ENCODE data around the gene PGF.

The PGF gene

DNA sequence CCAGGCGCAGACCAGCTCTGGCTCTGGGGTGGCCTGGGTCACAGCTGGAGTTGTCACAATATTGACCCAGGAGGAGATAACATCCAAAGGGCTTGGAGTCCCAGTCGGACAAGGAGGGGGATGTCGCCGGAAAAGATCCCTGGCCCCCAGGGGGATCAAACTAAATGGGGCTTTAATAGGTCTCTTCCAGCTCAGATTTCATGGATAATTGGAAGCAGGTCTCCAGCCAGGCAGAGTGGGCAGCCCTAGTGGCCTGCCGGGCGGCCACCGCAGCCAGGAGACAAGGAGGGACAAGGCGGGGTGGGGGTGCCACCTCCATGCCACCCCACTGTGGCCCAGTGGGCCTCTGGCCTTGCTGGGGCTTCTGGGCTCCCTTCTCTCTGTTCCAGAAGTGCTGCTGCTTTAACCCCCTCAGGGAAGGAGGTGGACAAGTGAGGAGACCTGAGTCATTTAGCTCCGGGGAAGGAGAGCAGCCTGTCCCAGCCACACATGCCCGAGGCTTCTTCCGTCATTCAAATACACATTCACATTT, 23.1 kb upstream of the PGF start:
- no peak for DNase-seq (ENCODE audit: low read depth in 2 of 2)

DNA sequence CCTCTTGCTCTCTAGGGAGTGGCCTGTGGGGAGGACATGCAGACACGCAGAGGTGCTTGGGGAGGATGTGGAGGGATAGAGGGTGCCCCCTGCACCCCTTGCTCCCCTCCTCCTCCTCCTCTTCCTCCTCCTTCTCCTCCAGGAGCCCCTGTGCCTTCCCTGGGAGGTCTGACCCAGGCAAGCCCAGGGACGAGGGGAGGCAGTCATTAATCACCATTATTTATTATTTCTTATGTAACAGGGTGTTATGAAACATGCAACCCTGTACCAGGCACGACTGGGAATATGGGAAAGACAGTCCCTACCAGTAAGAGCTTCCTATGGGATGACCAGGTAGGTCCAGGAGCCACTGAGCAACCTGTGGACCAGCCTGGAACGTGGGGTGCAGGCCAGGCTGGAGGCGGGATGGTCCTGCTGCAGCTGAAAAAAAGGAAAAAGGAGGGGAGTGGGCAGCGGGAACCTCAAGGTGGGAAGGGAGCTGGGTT, 22.5 kb upstream of the PGF start:
- no peak for DNase-seq (ENCODE audit: low read depth in 2 of 2)

DNA sequence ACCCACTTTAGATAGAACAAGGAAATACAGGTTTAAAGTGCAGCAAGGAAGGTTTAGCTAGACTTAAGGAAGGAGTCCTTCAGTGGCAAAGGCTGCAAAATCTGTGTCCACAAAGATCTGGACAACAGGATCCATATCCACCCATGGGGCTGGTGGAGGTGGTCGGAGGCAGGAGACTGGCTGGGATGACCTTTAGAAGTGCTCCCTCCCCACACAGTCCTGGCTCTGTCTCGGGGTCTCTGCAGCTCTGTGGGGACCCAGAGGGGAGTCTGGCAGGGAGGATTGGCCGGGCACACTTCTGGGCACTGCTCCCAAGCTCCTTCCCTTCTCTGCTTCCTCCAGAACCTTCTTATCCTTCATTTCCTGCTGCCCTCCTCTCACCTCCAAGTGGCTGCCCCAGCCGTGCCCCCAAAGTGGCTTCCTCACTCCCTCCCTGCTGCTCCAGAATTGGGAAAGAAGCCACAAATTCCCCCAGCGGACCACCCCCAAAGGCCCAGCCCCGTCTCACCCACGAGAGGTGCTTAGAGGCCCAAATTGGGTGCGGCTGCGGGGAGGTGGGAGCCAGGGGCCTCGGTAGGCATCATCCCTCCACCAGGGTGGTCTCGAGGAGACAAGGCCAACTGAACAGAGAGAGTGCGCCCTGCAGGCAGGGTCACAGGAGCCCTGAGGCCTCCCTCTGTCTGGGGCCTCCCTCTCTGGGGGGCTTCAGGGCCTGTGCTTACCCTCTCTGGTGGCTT, 21.9 kb upstream of the PGF start:
- no peak for DNase-seq (ENCODE audit: low read depth in 2 of 2)

DNA sequence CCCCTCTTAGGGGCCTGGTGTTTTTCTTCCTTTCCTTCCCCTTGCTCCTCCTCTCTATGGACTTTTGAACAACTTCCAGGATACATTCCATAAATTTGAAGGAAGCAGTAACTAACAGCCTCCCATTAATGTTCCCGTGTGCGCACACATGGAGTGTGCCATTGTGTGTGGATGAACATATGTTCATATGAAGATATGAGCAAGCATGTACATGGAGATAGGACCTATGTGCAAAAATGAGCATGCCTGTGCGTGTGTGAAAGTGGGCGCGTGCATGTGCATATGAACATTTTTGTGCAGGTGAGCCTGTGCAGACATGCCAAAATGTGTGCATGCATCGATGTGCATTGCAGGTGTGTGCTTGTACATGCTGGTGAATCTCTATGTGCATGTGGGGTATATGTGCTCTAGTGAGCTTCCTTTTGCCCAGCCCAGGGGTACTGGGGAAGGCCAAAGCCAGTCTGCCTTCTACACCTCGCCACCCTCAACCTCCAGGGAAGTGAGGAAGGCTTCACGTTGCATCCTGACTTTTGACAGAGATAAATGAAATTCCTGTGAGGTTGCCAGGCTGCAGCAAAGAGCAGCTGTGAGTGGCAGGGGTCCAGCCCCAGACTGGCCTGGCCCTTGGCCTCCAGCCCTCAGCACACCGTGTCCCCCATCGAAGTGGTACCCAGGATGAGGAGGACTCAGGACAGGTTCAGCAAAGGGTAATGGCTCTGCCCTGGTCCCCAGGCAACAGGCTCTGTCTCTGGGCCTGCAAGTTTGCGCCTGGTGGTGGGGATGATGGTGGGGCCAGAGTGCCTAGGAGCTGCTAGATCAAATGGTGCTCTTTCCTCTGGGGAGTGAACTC, 21.1 kb upstream of the PGF start:
- no peak for DNase-seq (ENCODE audit: low read depth in 2 of 2)

DNA sequence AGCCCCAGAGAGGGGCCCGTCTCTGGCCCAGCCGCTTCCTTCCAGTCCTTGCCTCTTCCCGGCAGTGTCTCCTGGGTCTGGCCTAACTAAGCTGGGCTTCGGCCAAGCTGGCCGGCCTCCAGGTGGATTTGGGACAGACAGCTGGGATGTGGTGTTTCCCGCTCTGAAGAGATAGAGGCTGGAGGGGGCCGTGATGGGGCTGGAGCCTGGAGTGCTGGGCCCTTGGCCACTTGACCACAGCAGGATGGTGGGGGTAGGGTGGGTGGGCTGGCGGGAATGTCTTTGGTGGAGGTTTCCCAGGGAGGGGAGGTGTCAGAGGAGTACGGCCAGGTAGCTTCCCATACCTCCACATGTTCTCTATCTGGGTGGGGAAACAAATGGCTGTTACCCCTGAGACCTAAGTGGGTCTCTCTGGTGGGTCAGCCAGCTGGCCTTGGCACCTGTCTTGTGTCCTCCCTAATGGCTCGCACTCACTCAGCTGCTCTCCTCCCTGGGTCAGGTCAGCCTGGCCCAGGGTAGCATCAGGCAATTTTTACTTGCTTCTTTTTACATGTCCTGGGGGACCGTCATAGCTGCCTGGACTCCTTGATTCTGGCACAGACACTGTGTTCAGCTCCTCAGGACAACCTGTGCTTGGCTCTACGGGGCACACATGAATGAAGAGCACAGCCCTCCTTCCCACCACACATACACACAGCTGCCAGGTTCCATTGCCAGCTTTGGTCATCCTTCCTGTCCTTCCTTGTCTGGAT, 19.8 kb upstream of the PGF start:
- no peak for DNase-seq (ENCODE audit: low read depth in 2 of 2)

DNA sequence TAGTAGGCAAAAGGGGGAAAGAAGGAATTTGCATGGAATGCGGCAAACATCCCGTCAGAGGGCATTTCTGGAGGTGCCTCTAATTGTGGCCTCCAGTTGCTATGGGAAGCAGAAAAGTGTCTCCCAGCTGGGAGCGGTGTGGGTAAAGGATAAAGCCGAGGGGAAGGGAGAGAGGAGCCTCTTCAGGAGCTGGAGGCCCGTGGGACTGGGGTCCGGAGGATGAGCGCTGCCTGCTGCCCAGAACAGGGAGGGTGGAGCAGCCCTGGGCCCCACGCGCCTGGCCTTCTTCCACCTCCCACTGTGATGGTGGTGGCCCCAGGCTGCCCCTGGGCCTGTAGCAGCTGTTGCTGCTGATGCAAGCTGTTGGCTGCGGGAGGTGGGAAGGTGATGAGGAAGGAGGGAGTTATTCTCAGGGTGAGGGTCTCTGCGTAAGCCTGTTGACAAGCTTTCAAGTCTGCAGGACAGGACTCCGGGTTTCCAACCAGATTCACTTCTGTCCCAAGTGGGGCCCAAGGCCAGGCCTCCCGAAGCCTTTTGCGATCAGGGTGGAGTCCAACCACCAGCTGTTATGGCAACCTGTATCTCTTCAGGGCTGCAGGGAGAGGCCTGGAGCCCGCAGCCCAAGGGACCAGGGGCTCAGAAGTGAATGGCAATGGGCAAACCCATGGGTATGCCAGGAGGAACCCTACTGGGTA, 19.1 kb upstream of the PGF start:
- DNase-seq (ENCODE audit: low read depth in 2 of 2), result no peak

DNA sequence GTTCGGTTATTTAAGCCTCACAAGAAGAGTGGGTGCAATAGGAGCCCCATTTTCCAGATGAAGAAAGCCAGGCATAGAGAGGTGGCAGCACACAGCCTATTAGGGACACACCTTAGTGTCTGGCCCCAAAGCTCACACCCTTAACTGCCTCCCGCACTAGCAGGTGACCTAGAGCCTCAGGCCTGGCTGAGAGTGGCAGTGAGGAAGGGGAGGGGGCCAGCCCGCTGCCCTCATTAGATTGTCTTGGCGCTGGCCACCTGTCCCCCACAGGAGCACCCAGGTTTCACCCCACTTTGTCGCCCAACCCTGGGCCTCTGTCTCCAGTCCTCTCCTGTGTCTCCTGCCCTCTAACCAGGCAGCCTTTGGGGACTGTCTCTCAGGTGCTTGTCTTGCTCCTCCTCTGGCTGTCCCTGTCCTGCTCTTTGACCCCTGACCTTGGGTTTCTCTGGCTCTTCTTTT, 18.5 kb upstream of the PGF start:
- no peak for DNase-seq (ENCODE audit: low read depth in 2 of 2)

DNA sequence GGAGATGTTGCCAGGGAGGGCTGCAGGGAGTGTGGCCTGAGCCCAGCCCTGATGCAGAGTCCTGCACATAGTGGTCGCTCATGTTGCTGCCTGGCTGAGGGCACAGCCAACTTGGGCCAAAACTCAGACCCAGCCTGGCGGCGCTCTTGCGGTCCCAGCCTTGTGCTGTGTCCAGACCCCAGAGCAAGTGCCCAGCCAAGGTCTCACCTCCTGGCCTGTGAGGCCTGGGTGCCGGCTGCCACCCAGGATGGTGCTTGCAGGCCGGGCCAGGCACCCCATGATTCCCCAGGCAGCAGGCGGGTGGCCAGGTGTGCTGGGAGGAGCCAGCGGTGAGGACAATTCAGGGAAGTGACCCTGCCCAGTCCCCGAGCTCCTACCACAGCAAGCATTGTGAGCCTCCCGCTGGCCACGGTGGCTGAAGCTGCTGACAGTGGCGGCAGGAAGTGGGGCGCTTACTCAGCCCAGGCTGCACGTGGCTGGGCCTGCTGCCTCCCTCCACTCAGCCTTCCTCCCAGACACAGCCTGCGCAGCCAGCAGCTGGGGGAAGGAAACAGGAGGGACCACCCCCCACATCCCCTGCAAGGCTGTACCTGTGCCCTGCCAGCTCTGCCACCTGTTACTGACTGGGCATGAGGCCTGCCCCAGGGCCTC, 17.7 kb upstream of the PGF start:
- peak in 1 of 2 donors; percentile 23 for DNase-seq (ENCODE audit: low read depth in 2 of 2)

DNA sequence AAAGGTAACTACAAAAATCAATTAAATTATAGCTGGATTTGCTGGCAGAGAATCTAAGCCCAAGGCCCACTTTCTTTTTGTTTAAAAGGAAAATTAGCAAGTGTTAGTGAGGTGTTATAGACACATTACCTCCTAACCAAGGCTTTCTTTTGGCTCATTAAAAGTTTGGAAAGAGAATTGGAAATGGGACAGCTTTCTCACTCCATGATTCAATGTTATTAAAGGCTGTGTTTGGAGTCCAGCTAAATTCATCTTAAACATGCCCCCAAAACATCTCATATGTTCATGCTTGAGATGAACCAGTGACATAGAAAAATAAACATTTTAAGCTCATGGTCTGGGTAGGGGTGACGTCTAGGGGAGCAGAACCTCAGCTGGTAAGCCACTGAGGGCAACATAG, 13.4 kb upstream of the PGF start:
- DNase-seq (ENCODE audit: low read depth in 2 of 2), result no peak

DNA sequence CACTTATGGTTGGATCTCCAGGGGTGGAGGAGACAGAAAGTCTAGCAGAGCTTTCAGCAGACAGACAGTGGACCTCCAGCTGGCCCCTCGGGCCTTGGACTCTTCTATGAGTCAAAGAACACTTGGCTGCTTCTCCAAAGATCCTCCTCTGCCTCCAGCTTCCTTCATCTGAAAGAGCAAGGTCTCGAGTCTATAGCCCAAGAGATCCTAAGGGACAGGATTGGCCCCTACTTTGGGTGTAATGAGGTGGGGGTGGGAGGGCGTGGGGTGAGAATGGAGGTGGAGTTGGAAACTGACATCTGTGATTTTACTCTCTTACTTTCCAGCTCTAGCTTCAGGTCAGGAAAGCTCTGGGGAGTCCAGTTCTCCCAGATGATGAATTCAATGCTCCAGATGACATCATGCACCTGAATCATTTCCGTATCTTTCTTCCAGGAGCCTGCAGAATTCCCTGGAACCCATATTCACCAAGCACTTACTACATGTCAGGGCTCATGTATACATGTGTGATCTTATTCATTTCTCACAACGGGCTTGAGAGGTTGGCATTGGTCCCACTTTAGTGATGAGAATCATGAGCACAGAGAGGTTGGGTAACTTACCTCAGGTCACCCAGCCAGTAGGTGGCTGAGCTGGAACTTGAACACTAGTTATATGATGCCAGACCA, 10.2 kb upstream of the PGF start:
- DNase-seq (ENCODE audit: low read depth in 2 of 2), result no peak

DNA sequence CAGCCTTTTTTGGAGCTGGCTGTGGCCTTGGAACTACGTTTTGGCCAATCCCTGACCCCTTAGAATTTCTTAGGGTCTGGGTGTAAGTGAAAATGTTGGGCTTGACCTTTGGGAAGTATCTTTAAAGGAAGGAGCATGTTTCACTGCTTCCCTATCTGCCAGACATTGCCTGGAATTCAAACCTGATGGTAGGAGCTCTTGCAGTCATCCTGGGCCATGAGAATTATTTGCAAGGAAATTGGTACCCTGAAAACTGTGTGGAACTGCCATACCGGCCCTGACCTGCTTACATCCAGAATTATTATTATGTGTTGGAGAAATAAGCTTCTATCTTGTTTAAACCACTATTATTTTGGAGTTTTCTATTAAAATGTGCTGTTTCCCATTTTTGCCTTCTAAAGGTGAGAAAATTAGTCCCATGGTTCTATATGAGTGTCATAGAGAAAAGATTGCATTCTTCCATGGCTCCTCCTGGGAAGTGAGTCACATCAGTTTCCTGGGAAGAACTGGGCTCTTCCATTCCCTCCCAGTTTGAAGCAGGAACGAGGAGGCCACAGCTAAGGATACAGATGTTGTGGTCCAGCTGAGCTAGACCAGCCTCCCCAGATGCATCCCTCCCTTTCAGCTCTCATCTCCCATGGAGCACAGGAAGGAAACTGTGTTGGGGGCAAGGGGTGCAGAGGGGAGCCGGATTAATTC, 9.5 kb upstream of the PGF start:
- DNase-seq (ENCODE audit: low read depth in 2 of 2), result no peak

DNA sequence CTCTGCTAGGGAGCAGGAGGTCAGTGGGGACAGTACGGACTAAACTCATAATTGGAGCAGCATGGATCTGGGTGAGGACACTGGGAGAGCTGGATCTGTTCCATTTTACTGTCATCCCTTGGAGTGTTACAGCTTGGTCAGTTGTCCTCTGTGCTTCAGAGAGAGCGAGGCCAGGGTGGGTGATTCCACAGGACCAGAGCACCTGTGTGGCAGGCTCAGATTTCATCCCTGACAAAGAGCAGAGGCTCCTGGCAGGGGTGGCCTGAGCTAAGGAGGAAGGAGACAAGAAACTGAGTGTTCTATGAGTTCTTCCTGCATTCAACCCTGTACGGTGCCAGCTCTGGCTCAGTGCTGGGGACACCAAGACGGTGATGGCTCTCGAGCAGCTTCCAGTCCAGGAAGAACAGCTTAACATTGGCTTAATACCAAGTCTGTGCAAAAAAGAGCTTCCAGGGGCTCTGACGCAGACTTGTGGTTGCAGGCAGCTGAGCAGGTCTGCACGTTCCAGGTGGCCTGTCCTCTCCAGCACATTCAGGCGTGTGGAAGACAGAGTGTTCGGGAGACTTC, 8.4 kb upstream of the PGF start:
- no peak for DNase-seq (ENCODE audit: low read depth in 2 of 2)

DNA sequence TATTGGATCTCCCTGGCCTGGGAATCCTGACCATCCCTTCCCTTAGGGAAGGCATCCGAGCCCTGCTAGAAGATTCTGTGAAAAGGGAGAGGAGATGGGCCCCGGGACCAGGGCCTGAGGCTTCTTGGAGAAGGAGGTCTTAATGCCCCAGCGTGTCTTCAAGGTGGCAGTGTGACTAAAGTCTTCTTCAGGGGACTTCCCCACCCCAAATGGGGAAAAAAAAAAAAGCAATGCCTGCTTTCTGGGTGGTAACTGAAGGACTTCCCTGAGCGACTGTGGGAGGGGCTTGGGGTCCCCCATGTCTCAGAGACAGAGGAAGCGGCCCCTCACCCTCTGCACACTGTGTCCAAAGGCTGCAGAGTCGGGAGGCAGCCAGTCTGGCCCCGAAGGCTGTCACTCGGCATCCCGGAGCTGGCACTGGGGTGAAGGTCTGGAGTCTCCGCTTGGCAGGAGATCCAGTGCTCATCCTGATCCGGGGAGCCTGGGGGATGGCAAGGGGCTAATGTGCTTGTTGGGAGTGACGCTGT, 7.8 kb upstream of the PGF start:
- no peak for DNase-seq (ENCODE audit: low read depth in 2 of 2)

DNA sequence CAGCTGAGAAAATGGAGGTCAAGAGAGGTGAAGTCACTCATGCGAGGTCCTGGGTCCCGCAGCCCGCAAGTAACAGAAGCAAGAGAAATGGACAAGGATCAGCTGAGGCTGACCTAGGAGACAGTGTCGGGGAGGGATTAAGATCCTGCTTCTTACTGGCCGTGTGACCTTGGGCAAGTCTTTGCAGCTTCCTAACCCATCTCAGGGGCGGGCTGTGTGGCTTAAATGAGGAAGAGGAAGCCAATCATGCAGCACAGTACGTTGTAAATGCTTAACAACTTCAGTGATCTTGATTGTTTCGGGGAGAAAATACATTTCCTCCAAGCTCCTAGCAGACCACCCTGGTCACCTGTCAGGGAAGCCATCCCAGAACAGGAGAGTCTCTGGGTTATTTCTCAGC, 7.1 kb upstream of the PGF start:
- no peak for DNase-seq (ENCODE audit: low read depth in 2 of 2)

DNA sequence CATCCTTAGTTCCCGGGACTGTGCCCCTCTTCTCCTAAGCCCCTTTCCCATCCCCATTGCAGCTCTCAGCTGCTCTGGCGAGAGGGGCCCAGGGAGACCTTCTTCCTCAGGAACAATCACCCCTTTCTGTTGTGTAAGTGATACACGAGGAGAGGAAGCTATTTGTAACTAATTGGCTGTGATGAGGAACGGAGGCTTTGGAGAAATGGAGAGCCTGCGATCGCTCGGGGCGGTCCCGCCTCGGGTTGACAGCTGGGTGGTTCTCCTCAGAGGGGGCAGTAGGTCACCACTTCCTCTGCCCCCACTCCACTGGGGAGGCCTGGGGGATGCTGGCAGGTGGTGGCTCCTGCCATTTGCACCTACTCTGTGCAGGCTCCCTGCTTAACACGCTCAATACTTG, 6.6 kb upstream of the PGF start:
- no peak for DNase-seq (ENCODE audit: low read depth in 2 of 2)

DNA sequence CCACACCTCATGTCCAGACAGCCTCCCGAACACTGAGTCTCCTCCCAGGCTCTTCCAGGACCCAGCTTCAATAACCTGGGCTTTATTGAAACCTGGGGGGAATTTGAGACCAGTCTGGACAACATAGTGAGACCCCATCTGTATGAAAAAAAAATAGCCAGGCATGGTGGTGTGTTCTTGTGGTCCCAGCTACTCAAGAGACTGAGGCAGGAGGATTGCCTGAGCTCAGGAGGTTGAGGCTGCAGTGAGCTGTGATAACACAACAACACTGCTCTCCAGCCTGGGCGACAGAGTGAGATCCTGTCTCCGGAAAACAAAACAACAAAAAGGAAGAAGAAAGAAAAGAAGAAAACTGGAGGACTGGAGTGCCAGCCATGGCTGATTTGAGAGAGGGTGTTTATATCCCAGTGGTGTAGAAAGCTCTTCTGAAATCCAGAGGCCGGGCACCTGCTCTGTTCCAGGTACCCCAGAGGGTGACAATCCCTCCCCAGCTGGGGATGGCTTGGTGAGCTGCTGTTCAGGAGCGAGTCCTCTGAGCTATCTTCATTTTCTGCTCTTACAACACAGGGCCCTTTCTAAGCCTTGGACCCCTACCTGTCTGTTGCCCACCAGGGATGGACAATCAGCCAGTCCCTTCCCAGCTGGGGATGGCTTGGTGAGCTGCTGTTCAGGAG, 6.0 kb upstream of the PGF start:
- DNase-seq (ENCODE audit: low read depth in 2 of 2), result no peak

DNA sequence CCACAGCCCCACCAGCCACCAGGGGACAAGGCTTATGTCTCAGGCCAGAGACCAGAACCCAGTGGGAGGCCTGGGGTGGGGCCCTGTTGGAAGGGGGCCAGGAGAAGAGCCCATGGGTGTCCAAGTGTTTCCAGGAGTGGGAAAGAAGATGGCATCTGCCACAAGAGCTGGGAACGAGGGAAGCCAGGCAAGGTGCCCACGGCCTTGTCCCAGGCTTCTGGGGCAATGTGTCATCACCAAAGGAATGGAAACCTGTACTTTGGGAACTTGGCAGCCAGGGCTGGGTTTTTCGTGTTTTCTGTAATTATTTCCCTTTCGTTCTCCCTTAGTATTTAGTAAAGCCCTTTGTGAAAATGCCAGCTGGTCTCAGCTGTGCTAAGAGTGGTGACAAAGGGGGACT, 5.3 kb upstream of the PGF start:
- no peak for DNase-seq (ENCODE audit: low read depth in 2 of 2)

DNA sequence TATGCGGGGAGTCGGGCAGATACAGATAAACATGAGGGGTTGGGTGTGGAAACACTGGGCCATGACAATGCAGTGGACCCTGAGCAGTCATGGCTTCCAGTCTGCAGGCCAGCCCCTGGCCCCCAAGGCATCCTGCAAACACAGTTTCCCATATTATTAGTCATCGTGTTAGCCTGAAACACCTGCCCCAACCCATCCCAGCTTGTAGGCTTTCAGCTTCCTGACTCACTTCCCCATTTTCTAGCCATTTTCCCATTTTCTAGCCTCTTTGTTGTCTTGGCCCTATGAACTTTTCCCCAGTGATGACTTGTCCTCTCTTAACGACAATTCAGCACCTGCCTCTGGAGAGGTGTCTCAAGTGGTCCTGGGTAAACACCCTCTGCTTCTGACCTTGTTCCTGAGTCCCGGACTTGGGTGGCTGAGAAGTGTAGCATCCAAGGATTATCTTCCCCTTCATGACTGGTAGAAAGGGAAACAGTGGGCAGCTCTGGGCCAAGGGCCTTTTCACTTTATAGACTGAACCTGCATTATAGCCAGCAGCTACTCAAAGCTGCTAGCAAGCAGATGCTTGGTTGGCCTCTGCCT, 4.3 kb upstream of the PGF start:
- DNase-seq (ENCODE audit: low read depth in 2 of 2), result no peak
